GM18519 (cell line): ENCODE measurements around the gene LURAP1L.

Experiments used
- ATAC-seq: cut with Tn5 transposase; IDR thresholded peaks from one replicate; pipeline ENCODE4 v1.9.1; 2021; ENCODE audit warnings: mild to moderate bottlenecking, moderate library complexity; ENCODE audit not compliant: unreplicated experiment, low FRiP score

LURAP1L gene, protein sequence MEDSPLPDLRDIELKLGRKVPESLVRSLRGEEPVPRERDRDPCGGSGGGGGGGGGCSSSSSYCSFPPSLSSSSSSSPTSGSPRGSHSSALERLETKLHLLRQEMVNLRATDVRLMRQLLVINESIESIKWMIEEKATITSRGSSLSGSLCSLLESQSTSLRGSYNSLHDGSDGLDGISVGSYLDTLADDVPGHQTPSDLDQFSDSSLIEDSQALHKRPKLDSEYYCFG

DNA sequence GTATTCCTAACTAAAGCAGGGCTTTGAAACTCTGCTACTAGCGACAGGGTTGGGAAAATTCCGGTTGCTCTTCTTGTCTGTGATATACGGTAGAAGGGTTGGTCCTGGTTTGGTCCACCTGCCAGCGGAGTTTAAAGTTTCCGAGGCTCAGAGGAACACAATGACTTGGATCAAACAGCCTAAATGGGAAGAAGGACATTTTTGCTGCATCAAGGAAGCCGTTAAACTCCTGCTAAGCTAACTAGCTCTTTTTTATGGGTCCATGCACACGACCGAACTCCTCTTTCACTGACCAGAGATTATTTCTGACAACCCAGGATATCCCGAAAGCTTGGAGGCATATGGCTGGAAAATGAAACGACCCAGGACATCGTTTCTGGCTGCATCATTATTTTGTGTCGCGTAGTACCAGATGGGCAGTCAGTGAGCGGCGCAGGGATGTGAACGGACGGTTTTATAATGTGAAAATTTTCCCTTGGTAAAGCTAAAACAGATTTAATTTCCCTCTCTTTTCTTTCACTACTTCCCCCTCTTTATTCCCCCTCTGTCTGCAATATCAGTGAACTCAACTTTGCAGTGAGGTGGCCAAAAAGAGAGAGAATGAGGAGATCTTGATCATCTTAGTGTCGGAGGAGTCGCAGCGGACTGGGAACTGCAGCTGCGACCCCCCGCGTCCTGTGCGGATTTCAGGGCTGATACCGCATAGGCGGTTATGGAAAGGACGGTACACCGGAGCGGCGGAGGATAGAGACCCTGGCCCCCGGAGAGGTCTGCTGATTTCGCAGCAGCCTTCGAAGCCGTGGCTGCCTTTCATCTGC lies at the start of gene LURAP1L:
Gene LURAP1L (plus strand): TSS at position 160 of the 818 bp plus-strand sequence. CDS start 696 bp downstream, outside the sequence.
- ATAC-seq, result no peak

DNA sequence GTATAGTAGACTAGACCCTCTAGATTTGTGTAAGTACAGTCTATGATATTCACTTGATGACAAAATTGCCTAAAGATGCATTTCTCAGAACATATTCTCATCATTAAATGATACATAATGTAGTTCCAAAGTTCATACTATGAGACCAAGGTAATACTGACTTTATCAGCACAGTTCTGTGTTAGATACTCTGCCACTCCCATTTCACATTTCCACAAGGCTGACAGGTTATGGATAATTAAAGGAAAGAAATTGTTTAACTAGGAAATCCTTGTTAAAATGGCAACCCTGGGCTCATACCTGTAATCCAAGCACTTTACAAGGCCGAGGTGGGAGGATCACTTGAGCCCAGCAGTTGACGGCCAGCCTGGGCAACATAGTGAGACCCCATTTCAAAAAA lies 48.0 kb upstream of the LURAP1L start:
- ATAC-seq, result no peak

DNA sequence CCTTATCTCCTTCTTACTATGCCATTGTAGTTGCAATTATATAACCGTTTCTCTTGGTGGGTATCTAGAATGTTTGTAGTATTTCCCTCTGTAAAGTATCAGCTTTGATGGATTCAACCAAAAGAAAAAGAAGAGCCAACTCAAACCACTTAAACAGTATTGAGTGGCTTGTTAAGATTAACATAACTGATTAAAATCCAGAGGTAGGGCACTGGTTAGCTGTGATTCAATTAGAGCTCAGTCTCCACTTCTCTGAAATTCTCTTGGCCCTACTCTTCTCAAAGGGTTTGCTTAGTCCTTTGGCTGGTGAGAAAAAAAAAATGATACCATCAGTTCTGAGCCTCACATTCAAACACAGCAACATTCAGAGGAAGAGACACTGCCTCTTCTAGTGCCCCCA lies 44.6 kb upstream of the LURAP1L start:
- ATAC-seq, result no peak

DNA sequence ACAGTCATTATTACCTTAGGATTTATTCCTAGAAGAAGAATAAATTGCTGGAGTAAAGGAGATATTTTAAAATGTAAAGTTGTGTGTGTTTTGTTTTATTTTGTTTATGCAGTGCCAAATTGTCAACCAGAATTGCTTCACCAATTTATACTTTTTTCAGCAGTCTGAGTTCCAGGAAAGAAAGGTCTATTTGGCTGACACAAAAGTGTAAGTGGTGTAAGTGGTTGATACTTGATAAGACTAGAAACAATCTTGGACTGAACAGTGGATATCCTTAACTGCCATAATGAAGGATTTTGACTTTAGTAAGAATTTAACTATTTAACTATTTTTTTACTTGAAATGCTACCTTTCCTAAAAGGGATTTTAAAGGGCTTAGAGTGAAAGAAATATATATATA lies 43.9 kb upstream of the LURAP1L start:
- no peak for ATAC-seq

DNA sequence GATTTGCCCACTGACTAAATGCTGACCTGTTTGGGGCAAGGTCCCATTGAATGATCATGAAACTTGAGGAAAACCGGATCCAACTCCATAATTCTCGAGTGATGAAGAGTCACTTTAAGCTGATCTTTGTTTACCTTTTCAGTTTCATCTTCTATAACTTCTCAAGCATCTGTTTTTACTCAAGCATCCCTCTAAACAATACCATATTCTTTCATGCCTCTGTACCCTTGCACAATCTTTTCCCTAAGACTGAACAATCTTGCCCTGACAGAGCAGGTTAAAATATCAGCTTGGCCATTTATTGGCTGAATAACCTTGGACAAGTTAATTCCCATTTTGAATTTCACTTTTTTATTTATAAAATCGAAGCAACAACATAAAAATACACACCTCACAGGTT lies 41.8 kb upstream of the LURAP1L start:
- no peak for ATAC-seq

DNA sequence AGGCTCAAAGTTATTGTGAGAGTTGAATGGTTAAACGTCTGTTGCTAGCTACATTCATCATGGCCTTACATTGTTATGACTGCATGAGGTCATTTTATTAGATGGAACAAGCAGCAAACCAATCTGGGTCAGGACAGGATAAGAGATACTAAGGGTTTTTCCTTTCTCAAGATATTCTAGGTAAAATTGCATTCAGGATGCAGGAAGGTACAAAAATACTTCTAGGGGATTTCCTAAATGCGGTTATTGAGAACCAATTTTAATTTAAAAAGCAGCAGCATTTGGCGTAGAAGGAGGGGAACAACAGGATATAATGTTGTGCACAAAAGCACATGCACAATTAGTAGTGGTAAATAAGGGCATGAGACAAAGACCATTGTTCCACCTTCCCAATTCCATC lies 39.2 kb upstream of the LURAP1L start:
- no peak for ATAC-seq

DNA sequence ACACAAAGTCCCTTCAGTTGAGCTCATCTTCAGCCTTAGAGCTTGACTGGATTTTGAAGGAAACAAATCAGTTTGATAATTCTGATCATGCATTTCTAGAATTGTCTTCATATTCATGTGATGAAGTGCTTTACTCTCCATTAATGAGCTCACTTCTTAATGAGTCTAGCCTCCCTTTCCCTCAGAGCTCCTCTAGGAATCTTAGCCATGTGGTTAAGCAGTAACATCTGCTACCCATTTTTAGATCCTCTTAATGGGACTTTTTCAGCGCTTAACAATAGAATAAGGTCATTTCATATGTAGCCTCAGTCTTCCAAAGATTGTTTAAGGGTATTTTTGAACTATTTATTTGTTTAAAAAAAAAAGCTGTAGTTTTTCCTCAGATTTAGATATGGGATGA lies 36.9 kb upstream of the LURAP1L start:
- no peak for ATAC-seq

DNA sequence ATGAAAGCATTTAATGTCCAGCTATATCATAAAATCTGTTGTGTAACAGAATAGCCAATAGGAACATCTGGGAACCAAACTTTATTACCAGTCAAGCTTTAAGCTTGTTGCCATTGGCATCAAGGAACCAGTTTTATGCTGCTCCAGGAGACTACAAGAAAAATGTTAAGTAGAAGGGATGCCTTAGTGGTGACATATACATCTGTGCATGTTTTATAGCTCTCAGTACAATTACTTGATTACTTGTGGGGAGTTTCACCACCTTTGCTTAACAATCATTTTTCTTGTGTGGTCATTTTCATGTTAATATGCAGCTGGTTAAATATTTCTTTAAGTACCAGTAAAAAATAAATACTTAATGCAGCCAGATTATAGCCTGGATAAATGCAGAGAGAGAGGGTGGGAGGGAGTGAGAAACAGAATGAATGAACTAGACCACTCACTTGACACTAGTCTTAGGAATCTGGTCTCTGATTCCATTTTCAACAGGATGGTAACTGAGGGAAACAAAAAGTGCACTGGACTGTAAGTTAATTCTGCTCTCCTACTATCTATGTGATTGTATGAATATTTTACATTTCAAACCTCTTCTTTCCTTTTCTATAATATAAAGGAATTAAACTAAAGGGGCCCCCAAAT lies 35.7 kb upstream of the LURAP1L start:
- no peak for ATAC-seq

DNA sequence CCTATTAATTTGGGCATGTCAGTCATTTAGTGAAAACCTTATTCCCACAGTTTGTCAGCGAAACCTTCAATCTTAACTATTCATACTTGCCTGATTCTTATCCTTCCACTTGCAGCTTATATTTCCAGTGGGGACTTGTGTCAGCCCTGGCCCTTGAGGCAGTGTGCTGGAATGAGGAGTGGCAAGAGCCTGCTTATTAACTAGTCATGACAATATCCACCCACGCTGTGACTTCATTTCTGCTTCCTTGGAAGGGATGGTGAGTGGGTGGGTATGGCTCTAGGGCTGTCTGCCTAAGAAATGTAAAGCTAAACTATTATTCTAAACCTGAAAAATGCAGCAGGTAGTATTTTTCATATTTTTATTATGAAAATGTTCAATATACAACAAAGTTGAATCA lies 34.0 kb upstream of the LURAP1L start:
- no peak for ATAC-seq

DNA sequence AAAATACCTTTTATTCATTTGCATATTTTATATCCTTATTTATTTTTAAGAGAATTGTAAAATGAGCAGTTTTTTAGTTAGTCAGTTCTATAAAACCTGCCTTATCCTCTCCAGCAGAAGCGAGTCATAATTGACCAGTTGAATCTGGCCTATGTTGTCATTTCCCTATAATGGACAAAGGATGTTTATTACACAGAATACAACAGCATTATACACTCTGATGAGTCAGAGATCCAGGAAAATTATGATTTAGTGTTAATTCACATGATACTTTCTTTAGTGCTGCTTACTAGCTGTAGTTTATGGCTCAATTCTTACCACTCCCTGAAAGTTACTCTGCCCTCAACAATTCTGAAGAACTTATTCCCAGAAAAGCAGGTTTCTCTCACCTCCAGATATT lies 26.8 kb upstream of the LURAP1L start:
- no peak for ATAC-seq

DNA sequence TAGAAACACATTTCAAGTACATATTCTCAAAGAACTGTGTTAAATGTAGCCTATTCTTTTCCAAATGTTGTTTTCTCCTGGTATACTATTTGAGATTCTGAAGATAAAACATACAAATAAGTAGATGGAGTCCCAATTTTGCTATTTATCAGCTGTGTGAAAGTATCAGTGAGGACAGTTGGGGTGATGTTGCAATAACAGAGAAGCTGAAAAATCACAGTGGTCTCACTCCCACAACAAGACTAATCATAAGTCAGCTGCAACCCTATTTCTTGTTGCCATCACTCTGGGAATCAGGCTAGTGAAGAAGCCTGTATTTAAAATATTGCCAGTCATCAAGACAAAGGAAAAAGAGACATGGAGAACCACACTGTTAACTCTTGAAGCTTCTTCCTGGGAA lies 25.9 kb upstream of the LURAP1L start:
- ATAC-seq, result no peak

DNA sequence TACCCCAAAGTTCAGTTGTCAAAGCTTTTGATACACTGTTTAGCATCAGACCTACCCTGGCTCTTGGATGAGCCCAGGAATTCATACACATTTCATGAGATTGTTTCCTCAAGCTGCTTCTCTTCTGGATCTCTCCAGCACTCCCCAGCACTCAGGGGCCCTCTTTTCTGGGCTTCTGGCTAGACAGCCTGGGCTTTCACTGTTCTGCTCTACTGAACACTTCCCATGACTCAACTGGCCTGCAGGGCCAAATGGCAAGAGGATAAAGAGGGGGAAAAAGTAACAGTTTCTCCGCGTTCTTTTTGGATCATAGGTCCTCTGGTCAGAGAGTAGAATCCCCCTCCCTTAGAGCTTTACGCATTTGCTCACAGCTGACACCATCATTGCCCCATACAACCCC lies 20.9 kb upstream of the LURAP1L start:
- no peak for ATAC-seq

DNA sequence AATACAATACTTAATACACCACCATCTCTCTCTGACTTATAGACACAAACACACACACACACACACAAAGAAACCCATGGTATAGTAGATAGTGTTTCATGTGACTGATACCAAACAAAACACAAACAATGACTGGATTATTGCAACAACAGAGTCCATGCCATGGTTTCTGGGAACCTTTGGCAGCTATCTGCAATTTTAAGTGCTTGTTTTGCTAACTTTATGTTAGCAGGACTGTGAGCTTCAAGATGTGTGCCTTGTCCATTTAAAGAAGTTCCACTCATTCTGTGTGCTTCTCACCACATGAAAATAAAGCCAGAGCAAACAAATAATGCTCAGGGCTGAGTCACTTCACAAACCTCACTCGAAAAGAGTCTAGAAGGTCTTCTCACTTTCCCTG lies 15.1 kb upstream of the LURAP1L start:
- no peak for ATAC-seq

DNA sequence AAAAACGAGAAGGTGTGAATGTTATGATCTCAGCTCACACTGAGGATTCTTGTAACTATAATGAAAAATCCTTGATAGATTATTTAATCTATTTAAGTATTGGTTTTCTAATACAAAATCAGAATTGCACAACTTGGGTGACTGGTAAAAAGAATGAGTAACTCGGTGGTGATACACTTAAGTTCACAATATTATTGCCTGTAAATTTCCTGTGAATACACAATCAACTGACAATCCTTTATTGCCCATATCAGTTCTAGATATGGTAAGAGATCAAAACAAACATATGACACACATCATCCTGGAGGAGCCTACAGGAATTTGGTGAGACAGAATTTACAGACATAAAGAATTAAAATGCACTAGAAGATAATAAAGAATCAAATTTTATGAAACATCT lies 14.1 kb upstream of the LURAP1L start:
- no peak for ATAC-seq

DNA sequence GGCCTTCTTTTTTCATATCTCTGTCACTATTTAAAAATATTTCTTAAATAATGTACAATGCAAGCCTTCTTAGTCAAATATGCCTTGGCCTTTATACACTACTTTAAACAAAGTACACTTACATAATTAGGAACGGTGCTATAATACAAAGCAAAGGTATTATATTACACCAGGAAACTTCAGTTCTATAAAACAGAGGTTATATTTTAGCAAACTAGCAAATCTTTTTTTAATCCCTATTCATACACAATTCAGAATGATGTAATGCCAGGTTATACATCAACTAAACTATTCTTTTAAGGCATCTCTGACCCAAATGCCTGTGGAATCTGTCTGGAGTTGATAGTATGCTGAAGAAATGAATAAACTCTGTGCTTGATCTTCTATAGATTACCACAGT lies 10.7 kb upstream of the LURAP1L start:
- no peak for ATAC-seq

DNA sequence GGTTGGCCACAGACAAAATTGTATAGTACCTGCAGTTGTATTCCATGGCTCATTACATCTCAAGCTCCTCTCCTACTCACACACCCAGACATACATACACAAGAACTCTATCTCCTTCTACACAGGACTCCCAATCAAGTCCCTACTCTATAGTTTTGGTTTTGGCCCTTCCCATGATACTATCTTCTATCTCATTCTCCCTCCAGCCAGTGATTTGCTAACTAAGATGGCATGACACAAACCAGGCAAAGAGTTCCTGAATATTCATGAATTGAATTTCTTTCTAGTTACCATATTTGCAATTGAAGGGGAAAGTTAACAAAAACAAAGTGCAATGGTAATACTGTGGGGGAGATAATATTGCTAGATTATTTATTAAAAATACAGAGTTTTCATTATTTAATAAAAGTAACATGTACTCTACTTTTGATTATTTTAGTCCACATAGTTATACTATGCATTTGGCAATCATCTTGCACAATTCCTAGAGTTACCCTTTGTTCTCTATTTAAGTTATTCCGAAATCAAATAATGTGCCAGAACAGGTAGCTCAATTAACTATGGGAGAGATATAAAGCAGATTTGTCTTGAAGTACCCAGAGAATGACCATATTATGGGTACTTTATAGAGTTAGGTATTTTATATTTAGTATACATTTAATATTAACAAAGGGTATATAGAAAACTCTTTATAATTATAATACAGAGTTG lies 9.6 kb upstream of the LURAP1L start:
- ATAC-seq, result no peak

DNA sequence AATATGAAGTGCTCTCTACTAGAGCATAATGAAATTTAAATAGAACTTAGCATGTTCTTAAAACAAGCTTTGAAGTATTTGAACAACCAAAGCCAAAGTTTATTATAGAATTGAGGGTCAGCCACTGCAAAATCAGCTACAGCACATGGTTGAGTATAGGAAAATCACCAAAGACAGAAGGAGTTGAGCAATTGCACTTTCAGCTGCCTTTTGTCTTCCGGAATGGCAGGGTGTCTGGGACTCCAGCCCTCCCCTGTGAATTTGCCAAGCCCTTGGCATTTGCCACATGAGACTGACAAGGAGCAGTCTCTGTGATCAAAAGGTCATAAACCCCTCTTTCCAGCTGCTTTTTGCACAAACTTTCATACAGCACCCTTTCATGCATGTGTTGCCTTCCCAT lies 8.5 kb upstream of the LURAP1L start:
- no peak for ATAC-seq

DNA sequence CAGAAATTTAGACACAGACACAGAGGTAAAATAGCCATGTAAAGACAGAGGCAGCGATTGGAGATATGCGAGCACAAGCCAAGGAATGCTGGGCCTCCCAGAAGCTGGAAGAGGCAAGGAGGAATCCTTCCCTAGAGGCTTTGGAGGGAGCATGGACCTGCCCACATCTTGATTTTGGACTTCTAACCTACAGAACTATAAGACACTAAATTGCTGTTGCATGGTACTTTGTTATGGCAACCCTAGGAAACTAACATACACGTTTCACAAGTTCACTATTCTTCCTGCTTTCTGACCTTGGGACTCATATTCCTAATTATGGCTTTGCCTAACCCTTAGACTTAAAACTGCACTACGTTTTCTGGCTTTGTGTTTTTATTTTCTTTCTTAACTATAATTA lies 4.6 kb upstream of the LURAP1L start:
- ATAC-seq, result no peak

DNA sequence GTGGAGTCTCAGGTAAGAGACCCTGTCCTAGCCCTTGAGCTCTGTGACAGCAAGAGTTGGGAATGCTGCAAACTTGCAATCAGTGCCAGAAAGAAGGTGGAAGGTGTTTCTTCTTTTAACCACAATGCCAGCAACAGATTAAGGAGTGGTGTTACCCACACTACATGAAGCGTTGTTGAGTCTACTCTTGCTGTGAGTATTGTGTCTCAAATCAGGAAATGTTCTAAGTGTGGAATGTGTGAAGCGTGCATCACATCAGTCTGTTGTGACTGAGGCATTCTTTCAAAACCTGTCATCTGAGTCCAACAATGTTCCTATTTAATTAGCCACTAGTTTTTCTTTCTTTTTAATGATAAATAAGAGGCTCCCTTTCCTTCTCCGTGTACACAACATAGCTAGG lies 2.9 kb upstream of the LURAP1L start:
- ATAC-seq, result no peak

DNA sequence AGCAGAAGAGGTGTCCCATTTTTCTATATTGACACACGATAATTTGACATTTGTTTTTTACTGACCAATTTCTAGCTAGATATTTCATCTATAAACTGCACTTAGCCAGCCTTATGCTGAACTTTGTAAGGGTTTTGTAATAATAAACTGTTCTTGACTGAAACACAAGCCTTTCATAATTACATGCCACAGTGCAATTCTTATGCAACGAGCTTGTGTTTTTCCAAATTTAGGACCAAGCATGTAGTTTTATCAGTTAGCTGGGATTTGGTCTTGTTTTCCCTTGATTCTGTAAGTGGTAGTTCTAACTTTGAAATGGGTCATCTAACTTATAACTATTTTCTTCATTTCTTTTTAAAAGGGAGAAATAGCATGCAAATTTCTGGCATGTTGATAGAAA lies 1.3 kb upstream of the LURAP1L start:
- no peak for ATAC-seq
